ENCODE data around the gene TSC1. TPM values are rescaled to one million over a fixed set of nuclear protein-coding genes. Genes with fewer than 3 reads are reported as not detected.

The TSC1 gene
- total and polyA plus RNA-seq, 4 donors: 43.6 to 48.8 (median 47.3) TPM

- Histone ChIP-seq H3K27me3 (ENCODE audit: control insufficient read depth, insufficient read depth, low read length) (no peaks in the 10 kb centered on the region), H3K27ac (ENCODE audit: low read depth, low read length) (peak overlapping the region; percentile 33), H3K9me3 (ENCODE audit: control insufficient read depth, insufficient read depth, low read length) (no peaks in the 10 kb centered on the region), H3K36me3 (ENCODE audit: control insufficient read depth, insufficient read depth, low read length) (peaks cover 64% of the 10 kb centered on the region), H3K4me3 (ENCODE audit: low read depth, low read length) (no peak overlapping the region), H3K4me1 (ENCODE audit: control insufficient read depth, insufficient read depth, low read length) (peaks cover 9% of the 10 kb centered on the region)
- DNase-seq (ENCODE audit: low read depth in 4 of 6, low spot score in 6 of 6): peak in 4 of 6 donors; percentile 33 to 73 (median 52)
- 60% methylated on average over 6 of the region's 6 CpGs for WGBS (ENCODE audit: insufficient coverage)
Observed at GRCh38 chr9:132896906-132897305, 47.5 kb downstream of the TSC1 start.

- 92% methylated on average over 7 of the region's 13 CpGs for WGBS (ENCODE audit: insufficient coverage)
- DNase-seq (ENCODE audit: low read depth in 4 of 6, low spot score in 6 of 6): no peak
- H3K27ac ChIP-seq (ENCODE audit: low read depth, low read length): peak overlapping the region; percentile 33
Observed at GRCh38 chr9:132896264-132896663, 48.2 kb downstream of the TSC1 start.

GRCh38 chr9:132894862-132895835 is 49.3 kb downstream of the TSC1 start:
- Histone ChIP-seq H3K9me3 (ENCODE audit: control insufficient read depth, insufficient read depth, low read length) (no peaks in the 10 kb centered on the region), H3K27ac (ENCODE audit: low read depth, low read length) (no peak overlapping the region), H3K4me3 (ENCODE audit: low read depth, low read length) (no peak overlapping the region), H3K4me1 (ENCODE audit: control insufficient read depth, insufficient read depth, low read length) (peaks cover 9% of the 10 kb centered on the region), H3K36me3 (ENCODE audit: control insufficient read depth, insufficient read depth, low read length) (peaks cover 56% of the 10 kb centered on the region), H3K27me3 (ENCODE audit: control insufficient read depth, insufficient read depth, low read length) (no peaks in the 10 kb centered on the region)
- 92% methylated on average over 5 of the region's 9 CpGs for WGBS (ENCODE audit: insufficient coverage)
- DNase-seq (ENCODE audit: low read depth in 4 of 6, low spot score in 6 of 6): no peak

More at GRCh38 chr9:132896264-132896663, 48.2 kb downstream of the TSC1 start:
- no peak overlapping the region for H3K4me3 ChIP-seq (ENCODE audit: low read depth, low read length)
- peaks cover 9% of the 10 kb centered on the region for H3K4me1 ChIP-seq (ENCODE audit: control insufficient read depth, insufficient read depth, low read length)
- no peaks in the 10 kb centered on the region for H3K9me3 ChIP-seq (ENCODE audit: control insufficient read depth, insufficient read depth, low read length)
- H3K27me3 ChIP-seq (ENCODE audit: control insufficient read depth, insufficient read depth, low read length): no peaks in the 10 kb centered on the region
- peaks cover 65% of the 10 kb centered on the region for H3K36me3 ChIP-seq (ENCODE audit: control insufficient read depth, insufficient read depth, low read length)

GRCh38 chr9:132894346-132894745 is 50.1 kb downstream of the TSC1 start:
- WGBS (ENCODE audit: insufficient coverage): no CpG with 5 or more reads among the region's 5 CpGs
- peaks cover 9% of the 10 kb centered on the region for H3K4me1 ChIP-seq (ENCODE audit: control insufficient read depth, insufficient read depth, low read length)
- DNase-seq (ENCODE audit: low read depth in 4 of 6, low spot score in 6 of 6): no peak
- H3K27me3 ChIP-seq (ENCODE audit: control insufficient read depth, insufficient read depth, low read length): no peaks in the 10 kb centered on the region
- H3K36me3 ChIP-seq (ENCODE audit: control insufficient read depth, insufficient read depth, low read length): peaks cover 50% of the 10 kb centered on the region
- no peak overlapping the region for H3K27ac ChIP-seq (ENCODE audit: low read depth, low read length)
- no peak overlapping the region for H3K4me3 ChIP-seq (ENCODE audit: low read depth, low read length)
- H3K9me3 ChIP-seq (ENCODE audit: control insufficient read depth, insufficient read depth, low read length): no peaks in the 10 kb centered on the region

GRCh38 chr9:132892400-132892799 is 52.0 kb downstream of the TSC1 start:
- no peaks in the 10 kb centered on the region for H3K9me3 ChIP-seq (ENCODE audit: control insufficient read depth, insufficient read depth, low read length)
- peaks cover 9% of the 10 kb centered on the region for H3K4me1 ChIP-seq (ENCODE audit: control insufficient read depth, insufficient read depth, low read length)
- H3K4me3 ChIP-seq (ENCODE audit: low read depth, low read length): no peak overlapping the region
- no peak overlapping the region for H3K27ac ChIP-seq (ENCODE audit: low read depth, low read length)
- no peak for DNase-seq (ENCODE audit: low read depth in 4 of 6, low spot score in 6 of 6)
- 89% methylated on average over 6 of the region's 9 CpGs for WGBS (ENCODE audit: insufficient coverage)
- H3K36me3 ChIP-seq (ENCODE audit: control insufficient read depth, insufficient read depth, low read length): peaks cover 58% of the 10 kb centered on the region
- no peaks in the 10 kb centered on the region for H3K27me3 ChIP-seq (ENCODE audit: control insufficient read depth, insufficient read depth, low read length)

- 94% methylated on average over 16 of the region's 18 CpGs for WGBS (ENCODE audit: insufficient coverage)
- Histone ChIP-seq H3K36me3 (ENCODE audit: control insufficient read depth, insufficient read depth, low read length) (peaks cover 56% of the 10 kb centered on the region), H3K9me3 (ENCODE audit: control insufficient read depth, insufficient read depth, low read length) (no peaks in the 10 kb centered on the region), H3K27me3 (ENCODE audit: control insufficient read depth, insufficient read depth, low read length) (no peaks in the 10 kb centered on the region), H3K4me3 (ENCODE audit: low read depth, low read length) (no peak overlapping the region), H3K27ac (ENCODE audit: low read depth, low read length) (no peak overlapping the region), H3K4me1 (ENCODE audit: control insufficient read depth, insufficient read depth, low read length) (no peaks in the 10 kb centered on the region)
- DNase-seq (ENCODE audit: low read depth in 4 of 6, low spot score in 6 of 6): no peak
Observed at GRCh38 chr9:132888151-132888550, 56.3 kb downstream of the TSC1 start.

GRCh38 chr9:132887181-132888120 is 57.0 kb downstream of the TSC1 start:
- WGBS (ENCODE audit: insufficient coverage): 89% methylated on average over 12 of the region's 18 CpGs
- H3K4me3 ChIP-seq (ENCODE audit: low read depth, low read length): no peak overlapping the region
- H3K9me3 ChIP-seq (ENCODE audit: control insufficient read depth, insufficient read depth, low read length): no peaks in the 10 kb centered on the region
- H3K27ac ChIP-seq (ENCODE audit: low read depth, low read length): no peak overlapping the region
- DNase-seq (ENCODE audit: low read depth in 4 of 6, low spot score in 6 of 6): no peak
- H3K27me3 ChIP-seq (ENCODE audit: control insufficient read depth, insufficient read depth, low read length): no peaks in the 10 kb centered on the region
- H3K36me3 ChIP-seq (ENCODE audit: control insufficient read depth, insufficient read depth, low read length): peaks cover 52% of the 10 kb centered on the region
- H3K4me1 ChIP-seq (ENCODE audit: control insufficient read depth, insufficient read depth, low read length): no peaks in the 10 kb centered on the region

- no peak overlapping the region for H3K27ac ChIP-seq (ENCODE audit: low read depth, low read length)
- WGBS (ENCODE audit: insufficient coverage): 89% methylated on average over 5 of the region's 6 CpGs
- no peaks in the 10 kb centered on the region for H3K4me1 ChIP-seq (ENCODE audit: control insufficient read depth, insufficient read depth, low read length)
- no peaks in the 10 kb centered on the region for H3K27me3 ChIP-seq (ENCODE audit: control insufficient read depth, insufficient read depth, low read length)
- H3K9me3 ChIP-seq (ENCODE audit: control insufficient read depth, insufficient read depth, low read length): no peaks in the 10 kb centered on the region
- peaks cover 51% of the 10 kb centered on the region for H3K36me3 ChIP-seq (ENCODE audit: control insufficient read depth, insufficient read depth, low read length)
- DNase-seq (ENCODE audit: low read depth in 4 of 6, low spot score in 6 of 6): no peak
- H3K4me3 ChIP-seq (ENCODE audit: low read depth, low read length): no peak overlapping the region
Observed at GRCh38 chr9:132886334-132886725, 58.1 kb downstream of the TSC1 start.

GRCh38 chr9:132885720-132886333 is 58.6 kb downstream of the TSC1 start:
- DNase-seq (ENCODE audit: low read depth in 4 of 6, low spot score in 6 of 6): no peak
- Histone ChIP-seq H3K9me3 (ENCODE audit: control insufficient read depth, insufficient read depth, low read length) (no peaks in the 10 kb centered on the region), H3K36me3 (ENCODE audit: control insufficient read depth, insufficient read depth, low read length) (peaks cover 51% of the 10 kb centered on the region), H3K4me1 (ENCODE audit: control insufficient read depth, insufficient read depth, low read length) (no peaks in the 10 kb centered on the region), H3K27ac (ENCODE audit: low read depth, low read length) (no peak overlapping the region), H3K27me3 (ENCODE audit: control insufficient read depth, insufficient read depth, low read length) (no peaks in the 10 kb centered on the region), H3K4me3 (ENCODE audit: low read depth, low read length) (no peak overlapping the region)
- WGBS (ENCODE audit: insufficient coverage): 78% methylated on average over 4 of the region's 9 CpGs

Data from spinal cord (tissue), 10 donors.